ENCODE measurements around the gene FOLR2.
"Not testable (repeated sequence)": the region's sequence is repeated elsewhere in the genome, so short reads cannot be mapped to it uniquely, and the experiment has no call there.

FOLR2 gene

DNA sequence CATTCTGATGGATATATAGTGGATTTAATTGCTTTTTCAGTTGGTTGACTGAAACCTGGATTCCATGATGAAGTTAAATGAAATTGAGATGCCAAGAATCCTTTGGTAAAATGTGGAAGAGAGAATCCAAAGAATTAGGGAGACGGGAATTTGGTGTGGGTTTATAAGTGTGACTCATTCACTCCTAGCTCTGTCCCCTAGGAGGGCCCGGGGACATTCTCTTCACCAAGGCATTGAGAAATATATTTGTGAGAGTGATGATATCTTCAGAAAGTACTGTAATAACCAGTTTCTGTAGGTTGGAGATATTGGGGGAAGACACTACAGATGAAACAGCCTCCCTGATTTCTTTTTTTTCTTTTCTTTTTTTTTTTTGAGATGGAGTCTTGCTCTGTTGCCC is 41.0 kb downstream of the FOLR2 start:
- no peak for TF ChIP-seq CTCF (IDR thresholded peaks at IDR 0.05; ENCODE audit: insufficient read depth, low read length, missing control alignments)
- no peak overlapping the region for H3K4me3 ChIP-seq (ENCODE audit: low read depth, low read length)
- CTCF ChIA-PET, result interaction anchor here (0.9 to 1.3 kb wide), 2 partner anchors 11 to 173 kb away, joined by 3 read pairs; no protein-coding TSS in a partner anchor
- POLR2A ChIA-PET, result no interaction called here
- DNase-seq (ENCODE audit: low read depth, low spot score), result no peak

DNA sequence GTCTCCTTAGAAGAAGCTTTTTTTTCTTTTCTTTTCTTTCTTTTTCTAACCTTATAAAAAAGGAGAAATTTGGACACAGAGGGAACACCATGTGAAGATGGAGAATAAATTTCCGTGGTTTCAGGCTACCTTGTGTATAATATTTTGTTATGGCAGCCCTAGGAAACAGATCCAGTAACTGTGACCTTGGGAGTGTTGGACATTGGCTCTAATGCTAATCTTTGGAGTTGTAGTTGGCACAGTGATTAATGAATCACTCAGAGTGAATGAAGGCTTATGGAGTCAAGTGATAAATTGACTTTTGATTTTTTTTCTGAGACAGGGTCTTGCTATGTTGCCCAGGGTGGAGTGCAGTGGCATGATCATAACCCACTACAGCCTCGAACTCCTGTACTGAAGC is 42.9 kb downstream of the FOLR2 start:
- no peak for TF ChIP-seq CTCF (IDR thresholded peaks at IDR 0.05; ENCODE audit: insufficient read depth, low read length, missing control alignments)
- POLR2A ChIA-PET, result no interaction called here
- CTCF ChIA-PET, result interaction anchor here (1.0 to 1.2 kb wide), 2 partner anchors 13 to 76 kb away, joined by 3 to 4 read pairs; no protein-coding TSS in a partner anchor
- DNase-seq (ENCODE audit: low read depth, low spot score), result no peak
- H3K4me3 ChIP-seq (ENCODE audit: low read depth, low read length), result no peak overlapping the region

GRCh38 chr11:72260574-72260973 is 44.0 kb downstream of the FOLR2 start:
- no peak for DNase-seq (ENCODE audit: low read depth, low spot score)
- no peak for TF ChIP-seq CTCF (IDR thresholded peaks at IDR 0.05; ENCODE audit: insufficient read depth, low read length, missing control alignments)
- CTCF ChIA-PET, result no interaction called here

GRCh38 chr11:72263361-72263760 is 46.8 kb downstream of the FOLR2 start:
- no peak for DNase-seq (ENCODE audit: low read depth, low spot score)
- H3K4me3 ChIP-seq (ENCODE audit: low read depth, low read length), result no peak overlapping the region
- CTCF ChIA-PET, result interaction anchor here (1.2 kb wide), 1 partner anchor 167 kb away, joined by 4 read pairs; no protein-coding TSS in a partner anchor
- POLR2A ChIA-PET, result no interaction called here
- TF ChIP-seq CTCF (IDR thresholded peaks at IDR 0.05; ENCODE audit: insufficient read depth, low read length, missing control alignments), result no peak

More at GRCh38 chr11:72260574-72260973, 44.0 kb downstream of the FOLR2 start:
- H3K4me3 ChIP-seq (ENCODE audit: low read depth, low read length), result no peak overlapping the region
- POLR2A ChIA-PET, result no interaction called here

GRCh38 chr11:72265951-72266350 is 49.4 kb downstream of the FOLR2 start:
- DNase-seq (ENCODE audit: low read depth, low spot score), result no peak
- ChIA-PET POLR2A (no interaction called here), CTCF (interaction anchor here (0.8 to 1.9 kb wide), 5 partner anchors 10 to 419 kb away, joined by 3 to 4 read pairs (median 4); no protein-coding TSS in a partner anchor)
- TF ChIP-seq CTCF (IDR thresholded peaks at IDR 0.05; ENCODE audit: insufficient read depth, low read length, missing control alignments), result no peak
- no peak overlapping the region for H3K4me3 ChIP-seq (ENCODE audit: low read depth, low read length)

- DNase-seq (ENCODE audit: low read depth, low spot score); POLR2A ChIA-PET; H3K4me3 ChIP-seq (ENCODE audit: low read depth, low read length): not testable (repeated sequence)
- CTCF ChIA-PET, result interaction anchor here (0.8 to 1.9 kb wide), 5 partner anchors 12 to 418 kb away, joined by 3 to 4 read pairs (median 4); no protein-coding TSS in a partner anchor
These were observed 50.4 kb downstream of the FOLR2 start for GRCh38 chr11:72266960-72267359.

DNA sequence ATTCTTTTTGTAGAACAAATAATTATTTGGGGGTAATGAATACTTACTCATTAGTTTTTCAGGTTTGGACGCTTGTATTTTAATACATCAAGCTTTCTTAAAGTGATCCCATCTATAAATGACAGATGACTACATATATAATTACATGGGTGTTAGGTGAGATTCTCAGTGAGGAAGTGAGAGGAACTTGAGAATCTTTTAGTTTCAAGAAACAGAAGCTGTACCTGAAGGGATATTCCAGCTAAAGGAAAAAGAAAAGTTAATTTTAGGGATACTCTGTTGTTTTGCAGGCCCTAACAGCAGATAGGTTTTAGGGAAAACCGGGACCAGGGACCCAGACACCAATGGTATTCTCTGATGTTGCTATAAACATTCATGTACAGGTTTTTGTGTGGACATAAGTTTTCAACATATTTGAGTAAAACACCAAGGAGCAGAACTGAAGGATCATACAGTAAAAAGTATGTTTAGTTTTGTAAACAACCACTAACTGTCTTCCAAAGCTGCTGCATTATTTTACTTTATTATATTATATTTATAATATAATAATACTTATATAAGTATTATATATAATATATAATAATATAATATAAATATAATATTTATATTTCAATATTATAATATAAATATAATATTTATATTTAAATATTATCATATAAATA is 51.5 kb downstream of the FOLR2 start:
- POLR2A ChIA-PET, result no interaction called here
- no peak overlapping the region for H3K4me3 ChIP-seq (ENCODE audit: low read depth, low read length)
- CTCF ChIA-PET, result interaction anchor here (0.9 to 1.3 kb wide), 3 partner anchors 45 to 162 kb away, joined by 3 to 4 read pairs (median 4); no protein-coding TSS in a partner anchor
- no peak for TF ChIP-seq CTCF (IDR thresholded peaks at IDR 0.05; ENCODE audit: insufficient read depth, low read length, missing control alignments)
- no peak for DNase-seq (ENCODE audit: low read depth, low spot score)
